Keratinocyte (primary cell): Measurements from ENCODE around the gene ALDH7A1. TPM values are rescaled to one million over a fixed set of nuclear protein-coding genes. Genes with fewer than 3 reads are reported as not detected.
"Not testable (repeated sequence)": the region's sequence is repeated elsewhere in the genome, so short reads cannot be mapped to it uniquely, and the experiment has no call there.

ENCODE experiments used
- DNase-seq: peaks from one replicate; pipeline ENCODE4 v3.0.0-alpha.2; 2011; ENCODE audit warnings: low read depth, missing footprints, low spot score
- FAIRE-seq: peaks from 2 replicates; lab custom pipeline; 2011; peaks lifted over from hg19 to GRCh38; lab: Jason Lieb, UNC
- H2AFZ ChIP-seq: 2 replicates; pipeline ENCODE4 v1.6.0; 2012; ENCODE audit warnings: low read length, control low read depth, inconsistent platforms; ENCODE audit not compliant: control insufficient read depth
- H3K27ac ChIP-seq: 2 replicates; pipeline ENCODE4 v1.5.1; 2011; ENCODE audit warnings: low read length; ENCODE audit not compliant: control insufficient read depth, insufficient read depth
- H3K27me3 ChIP-seq: 3 replicates; pipeline ENCODE4 v1.6.0; 2011; ENCODE audit warnings: low read length; ENCODE audit not compliant: control insufficient read depth, insufficient read depth; ENCODE audit errors: extremely low read depth
- H3K36me3 ChIP-seq, 2 experiments: 2 replicates in 1 of 2; 3 replicates in 1 of 2; pipeline ENCODE4 v1.5.1; 2011; ENCODE audit warnings: low read length in 2 of 2, mild to moderate bottlenecking in 1 of 2; ENCODE audit not compliant: control insufficient read depth in 2 of 2, insufficient read depth in 2 of 2; ENCODE audit errors: extremely low read depth in 1 of 2
- H3K4me1 ChIP-seq: 3 replicates; pipeline ENCODE4 v1.5.1; 2011; ENCODE audit warnings: low read length; ENCODE audit not compliant: control insufficient read depth, insufficient read depth; ENCODE audit errors: extremely low read depth
- H3K4me2 ChIP-seq: 3 replicates; pipeline ENCODE4 v1.6.0; 2011; ENCODE audit warnings: low read depth, low read length; ENCODE audit not compliant: control insufficient read depth, insufficient read depth; ENCODE audit errors: extremely low read depth
- H3K4me3 ChIP-seq, 3 experiments: fragments of 200-600 bp in 1 of 3; sonication (generic) in 1 of 3; 2 replicates in 2 of 3; 3 replicates in 1 of 3; pipeline ENCODE4 v1.5.1; 2011 to 2016; ENCODE audit warnings: low read length in 3 of 3, mild to moderate bottlenecking in 3 of 3, control low read depth in 2 of 3, inconsistent platforms in 1 of 3, low read depth in 1 of 3, mixed read lengths in 1 of 3, mixed run types in 1 of 3, moderate library complexity in 1 of 3; ENCODE audit not compliant: control insufficient read depth in 2 of 3, insufficient read depth in 2 of 3; ENCODE audit errors: extremely low read depth in 1 of 3
- H3K79me2 ChIP-seq: 2 replicates; pipeline ENCODE4 v1.6.0; 2012; ENCODE audit warnings: low read length; ENCODE audit not compliant: control insufficient read depth, insufficient read depth
- H3K9ac ChIP-seq: 3 replicates; pipeline ENCODE4 v1.6.0; 2011; ENCODE audit warnings: low read length; ENCODE audit not compliant: control insufficient read depth, insufficient read depth; ENCODE audit errors: extremely low read depth
- H3K9me1 ChIP-seq: 3 replicates; pipeline ENCODE4 v1.6.0; 2011; ENCODE audit warnings: low read length; ENCODE audit not compliant: control insufficient read depth, insufficient read depth; ENCODE audit errors: extremely low read depth
- H3K9me3 ChIP-seq: 2 replicates; pipeline ENCODE4 v1.5.1; 2012; ENCODE audit warnings: low read depth, low read length; ENCODE audit not compliant: control insufficient read depth
- H4K20me1 ChIP-seq: 3 replicates; pipeline ENCODE4 v1.6.0; 2011; ENCODE audit warnings: low read length; ENCODE audit not compliant: control insufficient read depth, insufficient read depth; ENCODE audit errors: extremely low read depth
- EZH2 ChIP-seq: IDR thresholded peaks from one replicate; pipeline ENCODE4 v1.6.1; 2012; ENCODE audit warnings: inconsistent platforms, mild to moderate bottlenecking, low read length, moderate library complexity
- dilution Hi-C: fragments of 300-500 bp; cut with MboI; formaldehyde crosslinking; loops from one replicate; pipeline ENCODE4 v1.7.0; 2020; ENCODE audit warnings: low sequenced_read_pairs; ENCODE audit not compliant: extremely low pct_ligation_motif_present
- polyA plus RNA-seq, 5 experiments: library from polyadenylated mRNA; depleted of rRNA in 3 of 5; stranded (reverse) in 3 of 5; stranded (forward) in 1 of 5; unstranded in 1 of 5; fragments of >200 nt; gene quantifications; 1 replicate in 1 of 5; 2 replicates in 3 of 5; 3 replicates in 1 of 5; pipeline versions ENCODE4 v1.2.1 to v1.2.3, GENCODE V29; 2011 to 2012; ENCODE audit warnings: missing spikeins in 2 of 5, low read depth in 1 of 5, low replicate concordance in 1 of 5
- TF ChIP-seq, protein P1 (sequence below), 3 experiments: IDR thresholded peaks in 1 of 3; conservative IDR thresholded peaks in 1 of 3; optimal IDR thresholded peaks in 1 of 3; 2 replicates in 2 of 3; 3 replicates in 1 of 3; pipeline versions ENCODE3 to v1.5.1; 2011; ENCODE audit warnings: low read length in 3 of 3, mild to moderate bottlenecking in 3 of 3, moderate library complexity in 2 of 3, control low read depth in 1 of 3, inconsistent platforms in 1 of 3; ENCODE audit not compliant: insufficient read depth in 2 of 3; ENCODE audit errors: extremely low read depth in 1 of 3

ALDH7A1 gene
- polyA plus RNA-seq, 1 donor (not counting 4 experiments of a cell fraction or from before 2014, with no cell fraction given): 183 TPM

DNA sequence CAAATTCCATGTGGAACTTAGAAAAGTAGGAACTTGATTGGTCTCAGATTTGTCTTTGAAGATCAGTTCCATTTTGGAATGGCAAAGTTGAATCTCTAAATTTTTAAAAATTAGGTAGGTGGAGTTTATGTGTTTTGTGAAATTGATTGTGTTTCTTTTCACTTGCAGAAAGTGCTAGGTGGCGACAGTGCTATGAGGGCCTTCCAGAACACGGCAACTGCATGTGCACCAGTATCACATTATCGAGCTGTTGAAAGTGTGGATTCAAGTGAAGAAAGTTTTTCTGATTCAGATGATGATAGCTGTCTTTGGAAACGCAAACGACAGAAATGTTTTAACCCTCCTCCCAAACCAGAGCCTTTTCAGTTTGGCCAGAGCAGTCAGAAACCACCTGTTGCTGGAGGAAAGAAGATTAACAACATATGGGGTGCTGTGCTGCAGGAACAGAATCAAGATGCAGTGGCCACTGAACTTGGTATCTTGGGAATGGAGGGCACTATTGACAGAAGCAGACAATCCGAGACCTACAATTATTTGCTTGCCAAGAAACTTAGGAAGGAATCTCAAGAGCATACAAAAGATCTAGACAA lies 8.5 kb upstream of the ALDH7A1 start:
- Histone ChIP-seq H3K9me1 (no peaks in the 10 kb centered on the region), H3K4me1 (peaks cover 17% of the 10 kb centered on the region), H2AFZ (no peak overlapping the region), H3K79me2 (peaks cover 72% of the 10 kb centered on the region), H3K4me3 (no peak overlapping the region), H4K20me1 (no peaks in the 10 kb centered on the region), H3K9ac (no peak overlapping the region), H3K27ac (no peak overlapping the region), H3K4me2 (no peak overlapping the region), H3K9me3 (no peaks in the 10 kb centered on the region), H3K36me3 (peaks cover 4 to 15% of the 10 kb centered on the region in 2 experiments), H3K27me3 (no peaks in the 10 kb centered on the region)
- TF ChIP-seq, protein P1, sequence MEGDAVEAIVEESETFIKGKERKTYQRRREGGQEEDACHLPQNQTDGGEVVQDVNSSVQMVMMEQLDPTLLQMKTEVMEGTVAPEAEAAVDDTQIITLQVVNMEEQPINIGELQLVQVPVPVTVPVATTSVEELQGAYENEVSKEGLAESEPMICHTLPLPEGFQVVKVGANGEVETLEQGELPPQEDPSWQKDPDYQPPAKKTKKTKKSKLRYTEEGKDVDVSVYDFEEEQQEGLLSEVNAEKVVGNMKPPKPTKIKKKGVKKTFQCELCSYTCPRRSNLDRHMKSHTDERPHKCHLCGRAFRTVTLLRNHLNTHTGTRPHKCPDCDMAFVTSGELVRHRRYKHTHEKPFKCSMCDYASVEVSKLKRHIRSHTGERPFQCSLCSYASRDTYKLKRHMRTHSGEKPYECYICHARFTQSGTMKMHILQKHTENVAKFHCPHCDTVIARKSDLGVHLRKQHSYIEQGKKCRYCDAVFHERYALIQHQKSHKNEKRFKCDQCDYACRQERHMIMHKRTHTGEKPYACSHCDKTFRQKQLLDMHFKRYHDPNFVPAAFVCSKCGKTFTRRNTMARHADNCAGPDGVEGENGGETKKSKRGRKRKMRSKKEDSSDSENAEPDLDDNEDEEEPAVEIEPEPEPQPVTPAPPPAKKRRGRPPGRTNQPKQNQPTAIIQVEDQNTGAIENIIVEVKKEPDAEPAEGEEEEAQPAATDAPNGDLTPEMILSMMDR (optimal IDR thresholded peaks at IDR 0.05 in 1 of 3, IDR thresholded peaks at IDR 0.05 in 1 of 3, conservative IDR thresholded peaks at IDR 0.05 in 1 of 3; ENCODE audit: extremely low read depth in 1 of 3, insufficient read depth in 2 of 3, low read length in 3 of 3): no peak
- no peak for TF ChIP-seq EZH2
- FAIRE-seq (no peak), DNase-seq (no peak)
- dilution Hi-C loops: no loop called here

DNA sequence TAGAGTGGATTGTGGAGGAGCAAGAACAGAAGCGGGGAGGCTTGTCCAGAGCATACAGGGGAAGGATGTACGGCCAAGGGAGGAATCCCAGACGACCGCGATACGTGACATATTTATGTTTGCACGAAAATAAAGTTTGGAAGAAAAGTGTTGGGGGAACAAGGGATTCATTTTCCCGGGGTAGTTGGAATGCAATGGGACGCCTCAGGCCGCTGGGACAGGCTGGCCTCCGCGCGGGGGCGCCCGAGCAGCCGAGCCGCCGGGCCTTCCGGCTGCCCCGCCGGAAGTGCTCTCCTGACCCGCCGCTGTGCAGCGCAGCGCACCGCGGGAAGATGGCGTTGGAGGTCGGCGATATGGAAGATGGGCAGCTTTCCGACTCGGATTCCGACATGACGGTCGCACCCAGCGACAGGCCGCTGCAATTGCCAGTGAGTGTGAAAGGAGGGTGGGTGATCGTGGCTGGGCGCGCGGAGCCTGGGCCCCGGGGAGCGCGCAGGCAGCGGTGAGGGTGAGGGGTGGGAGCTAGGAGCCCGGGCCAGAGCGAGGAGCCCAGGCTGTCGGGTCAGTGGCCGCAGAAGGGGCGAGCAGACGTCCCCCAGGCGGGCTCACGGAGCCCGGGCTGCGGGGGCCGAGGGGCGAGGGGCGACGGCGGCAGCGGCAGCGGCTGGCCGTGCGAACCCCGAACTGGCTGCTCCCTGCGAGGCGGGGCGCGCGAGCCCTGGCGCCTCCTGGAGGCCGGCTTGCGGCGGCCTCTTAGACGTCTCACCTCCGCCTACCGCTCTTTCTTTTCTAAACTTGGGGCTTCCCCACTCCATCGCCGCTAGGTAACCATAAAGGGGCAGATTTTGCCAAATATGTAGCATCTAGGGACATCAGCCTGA lies 5.9 kb upstream of the ALDH7A1 start, which contains the start of gene PHAX:
Gene PHAX, plus strand, starts transcription at position 317 of the 881 bp plus-strand sequence. Its CDS starts 16 bp downstream, at position 333.
- Histone ChIP-seq H4K20me1 (no peaks in the 10 kb centered on the region), H3K36me3 (peaks cover 4 to 8% of the 10 kb centered on the region in 2 experiments), H2AFZ (peak within 1 kb of the TSS; percentile 95), H3K4me2 (peak within 1 kb of the TSS; percentile 94), H3K27me3 (no peaks in the 10 kb centered on the region), H3K4me3 (peak within 1 kb of the TSS; percentile 98 to 99 (median 99)), H3K79me2 (peaks cover 46% of the 10 kb centered on the region), H3K9ac (peak within 1 kb of the TSS; percentile 90), H3K27ac (peak within 1 kb of the TSS; percentile 86), H3K9me1 (no peaks in the 10 kb centered on the region), H3K4me1 (peaks cover 29% of the 10 kb centered on the region), H3K9me3 (no peaks in the 10 kb centered on the region)
- DNase-seq (no peak), FAIRE-seq (no peak)
- TF ChIP-seq, protein P1 (optimal IDR thresholded peaks at IDR 0.05 in 1 of 3, IDR thresholded peaks at IDR 0.05 in 1 of 3, conservative IDR thresholded peaks at IDR 0.05 in 1 of 3; ENCODE audit: extremely low read depth in 1 of 3, insufficient read depth in 2 of 3, low read length in 3 of 3): peak; percentile 73 to 84 (median 75)
- TF ChIP-seq EZH2: no peak
- dilution Hi-C loops: no loop called here

DNA sequence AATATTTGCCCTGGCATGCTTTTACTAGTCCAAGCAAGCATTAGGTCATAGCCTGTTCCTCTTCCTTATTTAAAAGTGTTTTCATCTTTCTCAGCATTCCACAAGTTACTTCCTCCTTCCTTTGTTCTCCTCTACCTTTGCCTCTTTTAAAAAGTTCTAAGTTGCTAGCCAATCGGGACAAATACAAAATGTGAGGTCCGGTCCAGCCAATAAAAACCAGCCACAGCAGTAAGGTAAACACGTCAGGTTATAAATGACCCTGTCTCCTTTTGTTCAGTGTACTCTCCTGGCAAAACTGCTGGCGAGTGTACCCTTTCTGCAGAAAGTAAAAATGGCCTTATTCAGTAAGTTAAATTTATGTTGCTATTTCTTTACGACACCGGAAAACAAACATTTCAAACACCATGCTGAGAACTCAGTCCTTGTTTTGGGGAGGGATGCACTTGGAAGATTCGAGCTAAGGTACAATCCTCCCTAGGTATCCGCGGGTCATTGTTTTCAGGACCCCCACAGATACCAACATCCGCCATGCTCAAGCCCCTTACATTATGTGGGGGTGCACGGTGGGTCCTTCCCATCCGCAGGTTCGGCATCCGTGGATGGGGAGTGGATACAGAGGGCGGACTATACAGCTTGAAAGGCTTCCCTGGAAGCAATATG lies 5.1 kb upstream of the ALDH7A1 start:
- H4K20me1 ChIP-seq, DNase-seq, H3K27me3 ChIP-seq, dilution Hi-C loops, H3K9me3 ChIP-seq, H3K9me1 ChIP-seq, H3K36me3 ChIP-seq, FAIRE-seq: not testable (repeated sequence)
- peak overlapping the region; percentile 91 for H2AFZ ChIP-seq
- peak overlapping the region; percentile 98 to 99 (median 99) for H3K4me3 ChIP-seq
- H3K9ac ChIP-seq: peak overlapping the region; percentile 47
- peaks cover 29% of the 10 kb centered on the region for H3K4me1 ChIP-seq
- H3K79me2 ChIP-seq: peaks cover 39% of the 10 kb centered on the region
- H3K27ac ChIP-seq: peak overlapping the region; percentile 86
- H3K4me2 ChIP-seq: peak overlapping the region; percentile 82
